HG03354 (cell line): ENCODE results near the gene GABBR2.

Source experiments
- ATAC-seq: cut with Tn5 transposase; IDR thresholded peaks from one replicate; pipeline ENCODE4 v1.9.1; 2021; ENCODE audit warnings: mild to moderate bottlenecking; ENCODE audit not compliant: unreplicated experiment, poor library complexity, severe bottlenecking

Gene GABBR2

GRCh38 chr9:98342098-98342819, 366.5 kb downstream of the GABBR2 start:
- ATAC-seq = no peak

GRCh38 chr9:98341157-98342097, 367.3 kb downstream of the GABBR2 start:
- ATAC-seq = no peak

- no peak for ATAC-seq
These were observed 368.5 kb downstream of the GABBR2 start for GRCh38 chr9:98339987-98340800.

- ATAC-seq = no peak
These were observed 373.1 kb downstream of the GABBR2 start for GRCh38 chr9:98335661-98336060.

GRCh38 chr9:98334796-98335195, 373.9 kb downstream of the GABBR2 start:
- no peak for ATAC-seq

- no peak for ATAC-seq
These were observed 374.8 kb downstream of the GABBR2 start for GRCh38 chr9:98333703-98334582.

- ATAC-seq = no peak
These were observed 376.3 kb downstream of the GABBR2 start for GRCh38 chr9:98332405-98332831.

- no peak for ATAC-seq
These were observed 377.0 kb downstream of the GABBR2 start for GRCh38 chr9:98331536-98332259.

- no peak for ATAC-seq
These were observed 377.9 kb downstream of the GABBR2 start for GRCh38 chr9:98330831-98331230.

- no peak for ATAC-seq
These were observed 378.8 kb downstream of the GABBR2 start for GRCh38 chr9:98329904-98330303.

GRCh38 chr9:98329281-98329680, 379.5 kb downstream of the GABBR2 start:
- no peak for ATAC-seq

GRCh38 chr9:98328770-98329169, 380.0 kb downstream of the GABBR2 start:
- no peak for ATAC-seq

GRCh38 chr9:98328141-98328540, 380.6 kb downstream of the GABBR2 start:
- no peak for ATAC-seq

- ATAC-seq = no peak
These were observed 381.5 kb downstream of the GABBR2 start for GRCh38 chr9:98327249-98327561.

- no peak for ATAC-seq
These were observed 382.1 kb downstream of the GABBR2 start for GRCh38 chr9:98326459-98327248.

GRCh38 chr9:98324801-98325200, 383.9 kb downstream of the GABBR2 start:
- no peak for ATAC-seq

GRCh38 chr9:98323831-98324135, 385.0 kb downstream of the GABBR2 start:
- ATAC-seq = no peak
